ENCODE results near the gene MGARP. TPM values are rescaled to one million over a fixed set of nuclear protein-coding genes. Genes with fewer than 3 reads are reported as not detected.

The MGARP gene
- total and polyA plus RNA-seq, 3 donors from 2014 or later, result 2.3 to 10.9 (median 3.1) TPM

DNA sequence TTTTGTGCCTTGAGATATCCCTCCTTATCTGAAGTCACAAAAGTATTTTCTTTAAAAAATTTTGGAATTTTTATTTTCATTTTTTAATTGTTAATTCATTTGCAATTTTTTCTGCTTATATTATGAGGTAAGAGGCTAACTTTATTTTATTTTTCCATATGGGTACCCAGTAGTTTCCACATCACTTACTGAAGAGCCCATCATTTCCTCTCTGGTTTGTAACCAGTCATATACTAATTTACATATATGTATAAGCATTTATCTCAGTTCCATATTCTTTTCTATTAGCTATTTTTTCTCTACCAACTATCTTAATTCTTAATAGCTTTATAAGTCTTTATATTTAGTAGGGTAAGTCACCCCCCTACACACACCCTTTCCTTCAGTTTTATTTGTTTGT lies 27.0 kb downstream of the MGARP start:
- H3K36me3 ChIP-seq (ENCODE audit: low read depth, missing control alignments), result no peaks in the 10 kb centered on the region
- intact Hi-C loops (cut with DNase I; ENCODE audit: low total_unique reads), result no loop called here
- no peak overlapping the region for H3K4me3 ChIP-seq
- H3K27ac ChIP-seq, result no peak overlapping the region
- no peaks in the 10 kb centered on the region for H3K9me3 ChIP-seq
- no peaks in the 10 kb centered on the region for H3K4me1 ChIP-seq
- DNase-seq, result no peak
- H3K27me3 ChIP-seq, result no peaks in the 10 kb centered on the region
- TF ChIP-seq, protein P1, sequence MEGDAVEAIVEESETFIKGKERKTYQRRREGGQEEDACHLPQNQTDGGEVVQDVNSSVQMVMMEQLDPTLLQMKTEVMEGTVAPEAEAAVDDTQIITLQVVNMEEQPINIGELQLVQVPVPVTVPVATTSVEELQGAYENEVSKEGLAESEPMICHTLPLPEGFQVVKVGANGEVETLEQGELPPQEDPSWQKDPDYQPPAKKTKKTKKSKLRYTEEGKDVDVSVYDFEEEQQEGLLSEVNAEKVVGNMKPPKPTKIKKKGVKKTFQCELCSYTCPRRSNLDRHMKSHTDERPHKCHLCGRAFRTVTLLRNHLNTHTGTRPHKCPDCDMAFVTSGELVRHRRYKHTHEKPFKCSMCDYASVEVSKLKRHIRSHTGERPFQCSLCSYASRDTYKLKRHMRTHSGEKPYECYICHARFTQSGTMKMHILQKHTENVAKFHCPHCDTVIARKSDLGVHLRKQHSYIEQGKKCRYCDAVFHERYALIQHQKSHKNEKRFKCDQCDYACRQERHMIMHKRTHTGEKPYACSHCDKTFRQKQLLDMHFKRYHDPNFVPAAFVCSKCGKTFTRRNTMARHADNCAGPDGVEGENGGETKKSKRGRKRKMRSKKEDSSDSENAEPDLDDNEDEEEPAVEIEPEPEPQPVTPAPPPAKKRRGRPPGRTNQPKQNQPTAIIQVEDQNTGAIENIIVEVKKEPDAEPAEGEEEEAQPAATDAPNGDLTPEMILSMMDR (IDR thresholded peaks at IDR 0.05), result no peak
- no peak for TF ChIP-seq POLR2A (IDR thresholded peaks at IDR 0.05)

- DNase-seq, result no peak
- TF ChIP-seq, protein P1 (IDR thresholded peaks at IDR 0.05), result no peak
- no peak for TF ChIP-seq POLR2A (IDR thresholded peaks at IDR 0.05)
- Histone ChIP-seq H3K4me3 (no peak overlapping the region), H3K27me3 (no peaks in the 10 kb centered on the region), H3K4me1 (peaks cover 6% of the 10 kb centered on the region), H3K9me3 (no peaks in the 10 kb centered on the region), H3K27ac (no peak overlapping the region), H3K36me3 (ENCODE audit: low read depth, missing control alignments) (no peaks in the 10 kb centered on the region)
- 37 to 57% methylated on average over 4 of the region's 4 CpGs for WGBS, 2 donors
- intact Hi-C loops (cut with DNase I; ENCODE audit: low total_unique reads), result no loop called here
Measured at GRCh38 chr4:139247700-139248238, 32.3 kb downstream of the MGARP start.

- H3K4me1 ChIP-seq, result peaks cover 9% of the 10 kb centered on the region
- H3K27ac ChIP-seq, result no peak overlapping the region
- no peaks in the 10 kb centered on the region for H3K9me3 ChIP-seq
- intact Hi-C loops (cut with DNase I; ENCODE audit: low total_unique reads), result no loop called here
- H3K4me3 ChIP-seq, result no peak overlapping the region
- TF ChIP-seq, protein P1 (IDR thresholded peaks at IDR 0.05), result no peak
- H3K27me3 ChIP-seq, result no peaks in the 10 kb centered on the region
- no peak for DNase-seq
- no peaks in the 10 kb centered on the region for H3K36me3 ChIP-seq (ENCODE audit: low read depth, missing control alignments)
Measured at GRCh38 chr4:139247241-139247640, 32.8 kb downstream of the MGARP start.

- Histone ChIP-seq H3K27me3 (no peaks in the 10 kb centered on the region), H3K4me1 (peaks cover 9% of the 10 kb centered on the region), H3K9me3 (no peaks in the 10 kb centered on the region), H3K27ac (no peak overlapping the region), H3K36me3 (ENCODE audit: low read depth, missing control alignments) (no peaks in the 10 kb centered on the region), H3K4me3 (no peak overlapping the region)
- intact Hi-C loops (cut with DNase I; ENCODE audit: low total_unique reads), result no loop called here
- TF ChIP-seq POLR2A (IDR thresholded peaks at IDR 0.05), result no peak
- TF ChIP-seq, protein P1 (IDR thresholded peaks at IDR 0.05), result no peak
- WGBS, 2 donors, result 46 to 51% methylated on average over 3 of the region's 3 CpGs
- no peak for DNase-seq
Measured at GRCh38 chr4:139246166-139246565, 33.9 kb downstream of the MGARP start.

DNA sequence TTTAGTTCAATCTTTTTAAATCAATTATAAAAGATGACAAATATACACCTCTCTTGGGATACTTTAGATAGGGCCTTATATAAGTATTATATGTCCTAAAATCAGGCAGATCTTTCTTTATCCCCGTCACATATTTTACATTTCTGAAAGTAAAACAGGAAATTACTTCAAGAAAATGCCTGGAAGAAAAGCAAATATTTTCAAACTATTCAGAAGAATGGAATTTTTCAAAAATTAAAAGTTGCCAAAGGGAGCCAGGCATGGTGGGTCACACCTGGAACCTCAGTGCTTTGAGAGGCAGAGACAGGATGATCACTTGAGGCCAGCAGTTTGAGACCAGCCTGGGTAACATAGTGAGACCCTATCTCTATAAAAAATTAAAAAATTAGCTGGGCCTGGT lies 34.4 kb downstream of the MGARP start:
- Histone ChIP-seq H3K4me3 (no peak overlapping the region), H3K9me3 (no peaks in the 10 kb centered on the region), H3K4me1 (peaks cover 9% of the 10 kb centered on the region), H3K27me3 (no peaks in the 10 kb centered on the region), H3K27ac (no peak overlapping the region), H3K36me3 (ENCODE audit: low read depth, missing control alignments) (no peaks in the 10 kb centered on the region)
- DNase-seq, result no peak
- intact Hi-C loops (cut with DNase I; ENCODE audit: low total_unique reads), result no loop called here
- no peak for TF ChIP-seq POLR2A (IDR thresholded peaks at IDR 0.05)
- TF ChIP-seq, protein P1 (IDR thresholded peaks at IDR 0.05), result no peak
- WGBS, 2 donors, result 61 to 66% methylated on average over 1 of the region's 1 CpG

Data from testis (tissue), 3 donors.